A549 treated with CORT108297 at 1 μM for 4 hours (cell line): ENCODE results near the gene EXOC8. TPM values are rescaled to one million over a fixed set of nuclear protein-coding genes. Genes with fewer than 3 reads are reported as not detected.

ENCODE experiments used
- total RNA-seq: library from RNA; stranded (reverse); fragments of 200-300 nt; extraction: Qiagen RNA extraction; gene quantifications from 5 replicates; pipeline ENCODE4 v1.2.3, GENCODE V29; 2022

EXOC8 gene
- 7.0 to 9.1 TPM (median 7.7 TPM) in 5 replicates for total RNA-seq

GRCh38 chr1:231337472-231338269 is at the start of gene EXOC8:
TSS of gene EXOC8 (minus strand) at chr1:231337852. CDS start at chr1:231337745, 107 bp downstream.

GRCh38 chr1:231338270-231339128 is 847 bp upstream of the EXOC8 start, which contains the start of gene SPRTN:
TSS of gene SPRTN (plus strand) at chr1:231338293. CDS start at chr1:231338384, 91 bp downstream.

Other genes starting within 250 kb of the EXOC8 start
- gene TRIM67, start 175.8 kb downstream of the EXOC8 start, total RNA-seq: 0.14 to 0.25 TPM (median 0.20 TPM) in 5 replicates
- gene GNPAT, start 96.6 kb downstream of the EXOC8 start, total RNA-seq: 35.3 to 42.8 TPM (median 36.7 TPM) in 5 replicates
- gene SPRTN, start 441 bp upstream of the EXOC8 start, total RNA-seq: 11.4 to 13.8 TPM (median 12.4 TPM) in 5 replicates
- 44.0 to 57.8 TPM (median 54.2 TPM) in 5 replicates for gene EGLN1, start 84.4 kb upstream of the EXOC8 start, total RNA-seq
- 31.7 to 49.4 TPM (median 38.1 TPM) in 5 replicates for gene TSNAX, start 190.8 kb upstream of the EXOC8 start, total RNA-seq